AG04449 (cell line): ENCODE data around the gene EFNA1.

Experiments used
- CTCF ChIA-PET: fragments of 350-600 bp; formaldehyde crosslinking; extraction: SDS; loops from one replicate; lab custom pipeline; 2021; ENCODE audit warnings: antibody characterized with exemption; lab: Yijun Ruan, JAX
- POLR2A ChIA-PET: fragments of 400-600, 350-600 bp; formaldehyde crosslinking; extraction: SDS; loops from one replicate; lab custom pipeline; 2020; ENCODE audit warnings: antibody characterized with exemption, inconsistent platforms; lab: Yijun Ruan, JAX
- DNase-seq: peaks from one replicate; pipeline ENCODE4 v3.0.0-alpha.2; 2010; ENCODE audit warnings: low read depth, low spot score
- H3K4me3 ChIP-seq: 2 replicates; pipeline ENCODE4 v1.5.1; 2011; ENCODE audit warnings: low read depth, mild to moderate bottlenecking, control low read depth, low read length
- TF ChIP-seq, protein P1 (sequence below): IDR thresholded peaks from one replicate; pipeline ENCODE4 v1.5.1; 2011; ENCODE audit warnings: mild to moderate bottlenecking, moderate library complexity, low read length, control low read depth, inconsistent platforms; ENCODE audit not compliant: insufficient read depth; ENCODE audit errors: missing control alignments

EFNA1 gene

DNA sequence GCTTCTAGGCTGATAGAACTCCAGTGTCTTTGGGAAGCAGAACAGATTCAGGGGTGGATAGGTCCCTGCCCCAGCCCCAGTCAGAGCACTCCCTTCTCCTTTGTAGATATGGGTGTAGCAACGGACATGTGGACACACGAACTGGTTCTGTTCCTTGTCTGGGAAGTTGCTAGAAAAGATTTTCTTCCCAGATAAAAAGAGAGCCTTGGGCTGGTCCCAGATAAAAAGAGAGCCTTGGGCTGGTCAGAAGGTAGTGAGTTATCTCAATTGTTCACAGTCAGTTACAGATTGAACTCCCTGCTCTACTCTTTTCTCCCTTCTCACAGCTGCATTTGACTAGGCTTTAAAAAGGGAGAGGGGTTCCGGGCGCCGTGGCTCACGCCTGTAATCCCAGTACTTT is 7.4 kb upstream of the EFNA1 start:
- ChIA-PET CTCF (interaction anchor here (1.2 to 3.0 kb wide), 3 partner anchors 29 to 47 kb away, joined by 5 to 19 read pairs (median 6); no protein-coding TSS in a partner anchor), POLR2A (no interaction called here)
- DNase-seq = no peak
- no peak overlapping the region for H3K4me3 ChIP-seq
- TF ChIP-seq, protein P1, sequence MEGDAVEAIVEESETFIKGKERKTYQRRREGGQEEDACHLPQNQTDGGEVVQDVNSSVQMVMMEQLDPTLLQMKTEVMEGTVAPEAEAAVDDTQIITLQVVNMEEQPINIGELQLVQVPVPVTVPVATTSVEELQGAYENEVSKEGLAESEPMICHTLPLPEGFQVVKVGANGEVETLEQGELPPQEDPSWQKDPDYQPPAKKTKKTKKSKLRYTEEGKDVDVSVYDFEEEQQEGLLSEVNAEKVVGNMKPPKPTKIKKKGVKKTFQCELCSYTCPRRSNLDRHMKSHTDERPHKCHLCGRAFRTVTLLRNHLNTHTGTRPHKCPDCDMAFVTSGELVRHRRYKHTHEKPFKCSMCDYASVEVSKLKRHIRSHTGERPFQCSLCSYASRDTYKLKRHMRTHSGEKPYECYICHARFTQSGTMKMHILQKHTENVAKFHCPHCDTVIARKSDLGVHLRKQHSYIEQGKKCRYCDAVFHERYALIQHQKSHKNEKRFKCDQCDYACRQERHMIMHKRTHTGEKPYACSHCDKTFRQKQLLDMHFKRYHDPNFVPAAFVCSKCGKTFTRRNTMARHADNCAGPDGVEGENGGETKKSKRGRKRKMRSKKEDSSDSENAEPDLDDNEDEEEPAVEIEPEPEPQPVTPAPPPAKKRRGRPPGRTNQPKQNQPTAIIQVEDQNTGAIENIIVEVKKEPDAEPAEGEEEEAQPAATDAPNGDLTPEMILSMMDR = no peak

DNA sequence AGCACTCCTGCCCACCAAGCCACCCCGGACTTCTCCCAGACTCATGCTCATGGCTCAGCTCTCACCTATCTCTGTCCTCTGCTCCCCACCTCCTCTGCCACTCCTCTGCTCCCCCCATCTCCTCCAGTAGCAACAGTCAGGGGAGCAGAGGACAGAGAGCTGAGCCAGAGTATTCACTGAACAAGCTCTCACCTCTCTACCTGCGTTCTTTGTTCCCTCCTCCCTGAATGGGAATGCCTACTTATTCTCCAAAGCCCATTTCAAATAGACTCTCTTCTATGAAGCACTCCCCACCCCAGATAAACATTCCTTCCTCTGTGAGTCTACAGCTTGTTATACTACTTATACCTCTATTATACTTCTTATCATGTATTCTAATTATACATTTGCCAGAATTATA is 6.4 kb upstream of the EFNA1 start:
- TF ChIP-seq, protein P1 = no peak
- ChIA-PET POLR2A (no interaction called here), CTCF (interaction anchor here (1.1 to 3.0 kb wide), 4 partner anchors 30 to 49 kb away, joined by 3 to 19 read pairs (median 4); no protein-coding TSS in a partner anchor)
- DNase-seq = no peak
- no peak overlapping the region for H3K4me3 ChIP-seq

DNA sequence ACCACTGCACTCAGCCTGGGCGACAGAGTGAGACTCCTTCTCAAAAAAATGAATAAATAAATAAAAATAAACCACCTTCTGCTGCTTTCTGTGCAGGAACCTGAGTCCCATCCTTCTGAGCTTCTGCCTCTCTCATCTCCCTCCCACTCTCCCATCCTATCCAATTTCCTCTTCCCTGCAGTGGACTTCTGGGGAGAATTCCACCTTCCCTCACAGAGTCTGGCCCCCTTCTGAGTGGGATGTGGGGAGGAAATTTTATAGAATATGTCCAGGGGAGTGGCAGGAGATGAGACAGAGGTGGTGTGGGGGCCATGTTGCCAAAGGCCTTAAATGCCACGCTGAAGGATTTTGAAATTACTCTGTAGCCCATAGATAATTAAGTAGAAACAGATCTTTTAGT is 5.4 kb upstream of the EFNA1 start:
- ChIA-PET POLR2A (no interaction called here), CTCF (interaction anchor here (1.1 to 3.0 kb wide), 6 partner anchors 31 to 53 kb away, joined by 3 to 19 read pairs (median 4); partner anchors contain the start of gene KRTCAP2)
- TF ChIP-seq, protein P1 = no peak
- DNase-seq = no peak
- no peak overlapping the region for H3K4me3 ChIP-seq

DNA sequence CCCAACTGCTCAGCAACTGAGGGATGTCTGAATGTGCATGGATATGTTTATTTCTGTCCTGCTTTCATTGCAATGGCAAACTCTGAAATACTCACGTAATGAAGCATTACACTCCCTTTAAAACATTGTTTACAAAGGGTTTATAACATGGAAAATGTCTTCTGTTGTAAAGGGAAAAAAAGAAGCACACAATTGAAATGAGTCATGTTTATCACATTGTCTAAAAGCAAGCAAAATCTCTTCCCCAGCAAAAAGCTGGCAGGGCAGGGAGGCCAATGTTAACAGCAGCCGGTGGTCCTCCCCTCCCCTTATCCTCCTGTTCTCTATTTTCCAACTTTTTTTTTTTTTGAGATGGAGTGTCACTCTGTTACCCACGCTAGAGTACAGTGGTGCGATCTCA is 3.9 kb upstream of the EFNA1 start:
- CTCF ChIA-PET = interaction anchor here (0.7 to 8.0 kb wide), 2 partner anchors 32 to 124 kb away, joined by 3 to 52 read pairs; no protein-coding TSS in a partner anchor
- TF ChIP-seq, protein P1 = no peak
- no peak overlapping the region for H3K4me3 ChIP-seq
- POLR2A ChIA-PET = no interaction called here
- no peak for DNase-seq

DNA sequence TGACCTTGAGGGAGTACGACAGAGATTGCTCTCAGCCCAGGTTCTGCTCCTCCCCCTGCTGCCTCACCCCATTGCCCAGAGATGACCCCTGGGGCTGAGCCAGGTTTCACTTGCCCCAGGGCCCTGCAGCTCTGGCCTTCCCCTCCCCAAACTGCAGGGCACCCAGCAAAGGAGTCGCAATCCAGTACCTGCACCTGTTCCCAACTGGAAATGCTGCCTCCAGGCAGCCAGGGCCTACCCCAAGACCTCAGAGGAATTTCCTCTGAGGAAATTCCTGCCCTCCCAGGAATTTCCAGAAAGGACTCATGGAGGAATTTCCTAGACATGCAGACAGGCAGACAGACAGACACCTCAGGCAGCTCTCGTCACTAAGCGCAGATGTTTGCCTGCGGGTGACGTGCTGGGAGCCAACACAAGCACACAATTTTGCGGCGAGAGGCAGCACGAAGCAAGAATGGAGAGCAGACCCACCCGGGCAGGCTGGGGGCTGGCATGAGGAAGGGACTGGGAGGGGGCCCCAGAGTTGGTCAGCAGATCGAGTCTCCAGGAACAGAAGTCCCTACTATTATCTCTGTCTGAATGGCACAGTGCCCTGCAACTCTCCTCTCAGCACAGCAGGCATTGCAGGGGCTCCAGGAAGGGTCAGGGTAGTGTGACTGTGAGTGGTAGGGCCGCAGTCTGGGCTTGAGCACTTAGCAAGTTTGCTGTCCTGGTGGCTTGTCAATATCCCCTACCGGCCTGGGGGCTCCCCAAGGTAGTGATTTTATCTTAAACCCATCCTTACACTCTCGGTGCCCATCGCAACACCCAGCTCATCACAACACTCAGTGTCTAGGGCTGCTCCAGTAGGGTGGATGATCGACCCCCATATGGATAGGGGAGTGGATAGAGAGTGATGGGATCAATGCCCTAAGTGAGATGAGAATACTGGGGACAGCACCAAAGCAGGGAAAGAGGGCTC is 2.9 kb upstream of the EFNA1 start:
- ChIA-PET POLR2A (no interaction called here), CTCF (interaction anchor here (1.2 to 8.0 kb wide), 5 partner anchors 9 to 48 kb away, joined by 3 to 52 read pairs (median 5); partner anchors contain the start of gene KRTCAP2)
- no peak for DNase-seq
- H3K4me3 ChIP-seq = no peak overlapping the region
- TF ChIP-seq, protein P1 = no peak

DNA sequence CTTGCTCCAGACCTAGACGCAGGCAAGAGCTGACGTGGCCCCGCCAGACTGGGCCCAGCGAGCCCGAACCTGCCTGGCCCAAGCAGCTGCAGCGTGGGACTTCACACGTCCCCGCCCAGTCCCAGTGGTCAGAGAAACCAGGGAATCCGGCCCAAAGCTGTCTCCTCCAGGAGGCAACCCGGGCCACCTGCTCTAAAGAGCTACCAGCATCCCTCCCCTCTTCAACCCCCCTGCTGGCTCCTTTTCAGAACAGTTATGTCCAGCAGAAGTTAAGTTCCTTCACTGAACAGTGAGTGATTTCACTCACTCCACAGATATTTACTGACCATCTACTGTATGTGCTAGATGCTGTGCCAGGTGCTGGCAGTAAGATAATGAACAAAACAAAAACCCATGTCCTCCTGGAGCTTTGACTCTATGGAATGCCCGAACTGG is 2.1 kb upstream of the EFNA1 start:
- no peak overlapping the region for H3K4me3 ChIP-seq
- TF ChIP-seq, protein P1 = no peak
- POLR2A ChIA-PET = no interaction called here
- no peak for DNase-seq
- CTCF ChIA-PET = interaction anchor here (1.2 to 8.0 kb wide), 5 partner anchors 10 to 47 kb away, joined by 3 to 52 read pairs (median 5); partner anchors contain the start of gene KRTCAP2
